Tibial nerve (tissue), 4 donors: ENCODE data around the gene KIF6.

Source experiments
- CTCF ChIP-seq, 5 experiments: fragments of 200-600 bp in 3 of 5; fragments of 450-650 bp in 2 of 5; sonication (generic) in 3 of 5; IDR thresholded peaks; one replicate each; pipeline ENCODE4 v1.5.1; 2016 to 2019; ENCODE audit warnings: antibody characterized with exemption in 5 of 5, mild to moderate bottlenecking in 3 of 5, moderate library complexity in 2 of 5
- EP300 ChIP-seq, 2 donors: sonication (generic); formaldehyde crosslinking; IDR thresholded peaks; one replicate each; pipeline ENCODE4 v1.6.1; 2017; ENCODE audit warnings: antibody characterized with exemption in 2 of 2, mild to moderate bottlenecking in 1 of 2
- POLR2A ChIP-seq, 2 donors: fragments of 450-650 bp; IDR thresholded peaks; one replicate each; pipeline ENCODE4 v1.6.1; 2017; ENCODE audit warnings: antibody characterized with exemption in 2 of 2, mild to moderate bottlenecking in 2 of 2, moderate library complexity in 2 of 2

- TF ChIP-seq CTCF (IDR thresholded peaks at IDR 0.05) = no peak
- no peak for TF ChIP-seq POLR2A (IDR thresholded peaks at IDR 0.05)
- no peak for TF ChIP-seq EP300 (IDR thresholded peaks at IDR 0.05)
These were observed 158.1 kb downstream of the KIF6 start for GRCh38 chr6:39567091-39567490.
